ENCODE results near the gene PSMD13.

The PSMD13 gene

DNA sequence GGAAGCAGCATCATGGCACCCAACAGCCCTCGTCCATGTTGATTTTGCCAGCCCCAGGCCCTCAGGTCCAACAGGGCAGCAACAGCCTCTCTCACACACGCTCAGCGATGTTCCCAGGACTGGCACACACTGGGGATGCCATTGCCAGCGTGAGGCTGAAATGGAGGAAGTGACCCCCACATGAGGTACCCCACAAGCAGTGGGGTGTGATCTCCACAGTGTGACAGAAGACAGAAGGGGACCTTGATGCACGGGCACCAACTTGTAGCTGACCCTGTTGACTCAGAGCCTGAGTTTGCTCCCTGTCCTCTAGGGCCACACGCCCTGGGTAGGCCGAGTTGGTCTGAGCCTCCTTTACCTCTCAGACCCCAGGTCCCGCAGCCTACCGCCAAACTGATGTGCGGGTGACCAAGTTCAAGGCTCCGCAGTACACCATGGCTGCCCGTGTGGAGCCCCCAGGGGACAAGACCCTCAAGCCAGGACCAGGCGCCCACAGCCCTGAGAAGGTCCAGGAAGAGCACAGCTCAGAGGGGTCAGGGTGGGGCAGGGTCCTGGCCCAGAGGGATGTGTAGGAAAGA is 37.7 kb upstream of the PSMD13 start:
- ATAC-seq: peak; percentile 14; the same call in 2 of the 3 replicates
- TF ChIP-seq TOX (CRISPR knock-in tag; IDR thresholded peaks at IDR 0.05; ENCODE audit: borderline replicate concordance): no peak
- TF ChIP-seq SNAI2 (CRISPR knock-in tag; IDR thresholded peaks at IDR 0.05): no peak
- no peak for TF ChIP-seq ARNTL (CRISPR knock-in tag; IDR thresholded peaks at IDR 0.05; ENCODE audit: borderline replicate concordance, low read depth)
- TF ChIP-seq, protein P1, sequence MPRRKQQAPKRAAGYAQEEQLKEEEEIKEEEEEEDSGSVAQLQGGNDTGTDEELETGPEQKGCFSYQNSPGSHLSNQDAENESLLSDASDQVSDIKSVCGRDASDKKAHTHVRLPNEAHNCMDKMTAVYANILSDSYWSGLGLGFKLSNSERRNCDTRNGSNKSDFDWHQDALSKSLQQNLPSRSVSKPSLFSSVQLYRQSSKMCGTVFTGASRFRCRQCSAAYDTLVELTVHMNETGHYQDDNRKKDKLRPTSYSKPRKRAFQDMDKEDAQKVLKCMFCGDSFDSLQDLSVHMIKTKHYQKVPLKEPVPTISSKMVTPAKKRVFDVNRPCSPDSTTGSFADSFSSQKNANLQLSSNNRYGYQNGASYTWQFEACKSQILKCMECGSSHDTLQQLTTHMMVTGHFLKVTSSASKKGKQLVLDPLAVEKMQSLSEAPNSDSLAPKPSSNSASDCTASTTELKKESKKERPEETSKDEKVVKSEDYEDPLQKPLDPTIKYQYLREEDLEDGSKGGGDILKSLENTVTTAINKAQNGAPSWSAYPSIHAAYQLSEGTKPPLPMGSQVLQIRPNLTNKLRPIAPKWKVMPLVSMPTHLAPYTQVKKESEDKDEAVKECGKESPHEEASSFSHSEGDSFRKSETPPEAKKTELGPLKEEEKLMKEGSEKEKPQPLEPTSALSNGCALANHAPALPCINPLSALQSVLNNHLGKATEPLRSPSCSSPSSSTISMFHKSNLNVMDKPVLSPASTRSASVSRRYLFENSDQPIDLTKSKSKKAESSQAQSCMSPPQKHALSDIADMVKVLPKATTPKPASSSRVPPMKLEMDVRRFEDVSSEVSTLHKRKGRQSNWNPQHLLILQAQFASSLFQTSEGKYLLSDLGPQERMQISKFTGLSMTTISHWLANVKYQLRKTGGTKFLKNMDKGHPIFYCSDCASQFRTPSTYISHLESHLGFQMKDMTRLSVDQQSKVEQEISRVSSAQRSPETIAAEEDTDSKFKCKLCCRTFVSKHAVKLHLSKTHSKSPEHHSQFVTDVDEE (CRISPR knock-in tag; IDR thresholded peaks at IDR 0.05): no peak
- TF ChIP-seq ZC3H10 (CRISPR knock-in tag; IDR thresholded peaks at IDR 0.05): no peak
- TF ChIP-seq ESRRG (CRISPR knock-in tag; IDR thresholded peaks at IDR 0.05): no peak
- TF ChIP-seq CSDC2 (CRISPR knock-in tag; IDR thresholded peaks at IDR 0.05): no peak
- TF ChIP-seq, protein P2, sequence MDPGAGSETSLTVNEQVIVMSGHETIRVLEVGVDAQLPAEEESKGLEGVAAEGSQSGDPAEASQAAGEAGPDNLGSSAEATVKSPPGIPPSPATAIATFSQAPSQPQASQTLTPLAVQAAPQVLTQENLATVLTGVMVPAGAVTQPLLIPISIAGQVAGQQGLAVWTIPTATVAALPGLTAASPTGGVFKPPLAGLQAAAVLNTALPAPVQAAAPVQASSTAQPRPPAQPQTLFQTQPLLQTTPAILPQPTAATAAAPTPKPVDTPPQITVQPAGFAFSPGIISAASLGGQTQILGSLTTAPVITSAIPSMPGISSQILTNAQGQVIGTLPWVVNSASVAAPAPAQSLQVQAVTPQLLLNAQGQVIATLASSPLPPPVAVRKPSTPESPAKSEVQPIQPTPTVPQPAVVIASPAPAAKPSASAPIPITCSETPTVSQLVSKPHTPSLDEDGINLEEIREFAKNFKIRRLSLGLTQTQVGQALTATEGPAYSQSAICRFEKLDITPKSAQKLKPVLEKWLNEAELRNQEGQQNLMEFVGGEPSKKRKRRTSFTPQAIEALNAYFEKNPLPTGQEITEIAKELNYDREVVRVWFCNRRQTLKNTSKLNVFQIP (CRISPR knock-in tag; IDR thresholded peaks at IDR 0.05; ENCODE audit: borderline replicate concordance, low read depth): no peak
- TF ChIP-seq ZNF8 (CRISPR knock-in tag; IDR thresholded peaks at IDR 0.05): no peak
- TF ChIP-seq TCF4 (CRISPR knock-in tag; IDR thresholded peaks at IDR 0.05; ENCODE audit: borderline replicate concordance): no peak
- TF ChIP-seq, protein P3, sequence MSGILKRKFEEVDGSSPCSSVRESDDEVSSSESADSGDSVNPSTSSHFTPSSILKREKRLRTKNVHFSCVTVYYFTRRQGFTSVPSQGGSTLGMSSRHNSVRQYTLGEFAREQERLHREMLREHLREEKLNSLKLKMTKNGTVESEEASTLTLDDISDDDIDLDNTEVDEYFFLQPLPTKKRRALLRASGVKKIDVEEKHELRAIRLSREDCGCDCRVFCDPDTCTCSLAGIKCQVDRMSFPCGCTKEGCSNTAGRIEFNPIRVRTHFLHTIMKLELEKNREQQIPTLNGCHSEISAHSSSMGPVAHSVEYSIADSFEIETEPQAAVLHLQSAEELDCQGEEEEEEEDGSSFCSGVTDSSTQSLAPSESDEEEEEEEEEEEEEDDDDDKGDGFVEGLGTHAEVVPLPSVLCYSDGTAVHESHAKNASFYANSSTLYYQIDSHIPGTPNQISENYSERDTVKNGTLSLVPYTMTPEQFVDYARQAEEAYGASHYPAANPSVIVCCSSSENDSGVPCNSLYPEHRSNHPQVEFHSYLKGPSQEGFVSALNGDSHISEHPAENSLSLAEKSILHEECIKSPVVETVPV (CRISPR knock-in tag; IDR thresholded peaks at IDR 0.05): no peak

DNA sequence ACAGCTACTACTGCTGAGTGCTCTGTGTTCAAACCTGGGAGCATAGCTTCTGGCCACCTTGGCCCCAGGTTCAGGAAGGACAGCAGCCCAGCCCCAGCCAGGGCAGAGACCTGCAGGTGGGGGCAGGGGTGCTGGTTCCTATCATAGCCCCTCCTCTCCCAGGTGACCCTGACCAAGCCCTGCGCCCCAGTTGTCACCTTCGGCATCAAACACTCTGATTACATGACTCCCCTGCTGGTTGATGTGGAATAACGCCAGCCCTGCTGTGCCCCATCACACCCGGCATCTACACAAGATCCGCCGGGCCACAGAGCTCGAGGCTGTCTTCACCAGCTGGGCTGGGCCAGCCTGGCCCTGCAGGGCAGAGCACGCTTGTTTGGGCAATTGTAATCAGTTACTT is 37.0 kb upstream of the PSMD13 start:
- no peak for TF ChIP-seq CSDC2 (CRISPR knock-in tag; IDR thresholded peaks at IDR 0.05)
- peak; percentile 12; the same call in 2 of the 3 replicates for ATAC-seq

DNA sequence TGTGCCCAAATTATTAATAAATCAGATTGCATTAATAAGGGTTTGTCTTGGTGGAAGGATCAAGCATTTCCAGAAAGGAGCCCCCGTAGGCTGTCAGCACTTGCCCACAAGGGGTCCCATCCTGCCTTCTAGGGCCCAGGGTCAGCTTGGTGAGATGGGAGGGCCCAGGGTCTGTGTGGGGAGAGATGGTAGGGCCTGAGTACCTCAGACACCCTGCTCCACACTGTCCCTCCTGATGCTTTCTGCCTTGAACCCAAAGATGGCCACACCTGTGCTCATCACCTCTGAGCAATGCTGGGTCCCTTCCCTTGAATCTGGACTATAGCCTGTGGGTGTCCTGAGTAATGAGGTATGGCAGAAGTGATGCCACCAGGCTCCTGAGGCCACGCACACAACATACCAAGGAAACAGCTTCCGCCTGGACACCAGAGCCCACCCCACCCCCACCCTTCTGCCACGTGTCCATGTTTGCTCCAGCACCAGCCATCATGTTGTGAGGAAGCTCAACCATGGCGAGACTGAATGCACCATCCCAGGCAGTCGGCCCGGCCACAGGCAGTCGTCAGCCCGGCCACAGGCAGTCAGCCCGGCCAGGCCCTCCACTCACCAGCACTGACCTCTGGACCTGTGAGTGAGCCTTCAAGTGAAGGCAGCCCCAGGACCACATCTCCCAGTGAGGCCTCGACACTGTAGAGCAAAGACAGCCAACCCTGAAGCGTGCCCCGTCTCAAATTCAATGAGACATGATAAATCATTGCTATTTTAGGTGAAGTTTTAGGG is 36.4 kb upstream of the PSMD13 start:
- no peak for TF ChIP-seq BACH2 (CRISPR knock-in tag; IDR thresholded peaks at IDR 0.05; ENCODE audit: borderline replicate concordance)
- no peak for TF ChIP-seq SNAI2 (CRISPR knock-in tag; IDR thresholded peaks at IDR 0.05)
- TF ChIP-seq, protein P3 (CRISPR knock-in tag; IDR thresholded peaks at IDR 0.05): no peak
- no peak for ATAC-seq

DNA sequence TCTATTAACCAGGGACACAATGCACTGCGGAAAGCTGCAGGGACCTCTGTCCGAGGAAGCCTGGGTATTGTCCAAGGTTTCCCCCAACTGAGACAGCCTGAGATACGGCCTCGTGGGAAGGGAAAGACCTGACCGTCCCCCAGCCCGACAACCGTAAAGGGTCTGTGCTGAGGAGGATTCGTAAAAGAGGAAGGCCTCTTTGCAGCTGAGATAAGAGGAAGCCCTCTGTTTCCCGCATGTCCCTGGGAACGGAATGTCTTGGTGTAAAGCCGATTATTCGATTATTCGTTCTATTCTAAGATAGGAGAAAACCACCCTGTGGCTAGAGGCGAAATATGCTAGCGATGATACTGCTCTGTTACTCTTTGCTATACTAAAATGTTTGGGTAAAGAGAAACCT is 34.8 kb upstream of the PSMD13 start:
- TF ChIP-seq BACH2 (CRISPR knock-in tag; IDR thresholded peaks at IDR 0.05; ENCODE audit: borderline replicate concordance) (no peak), ZFP30 (CRISPR knock-in tag; IDR thresholded peaks at IDR 0.05) (no peak), CSDC2 (CRISPR knock-in tag; IDR thresholded peaks at IDR 0.05) (no peak)
- ATAC-seq: no peak

DNA sequence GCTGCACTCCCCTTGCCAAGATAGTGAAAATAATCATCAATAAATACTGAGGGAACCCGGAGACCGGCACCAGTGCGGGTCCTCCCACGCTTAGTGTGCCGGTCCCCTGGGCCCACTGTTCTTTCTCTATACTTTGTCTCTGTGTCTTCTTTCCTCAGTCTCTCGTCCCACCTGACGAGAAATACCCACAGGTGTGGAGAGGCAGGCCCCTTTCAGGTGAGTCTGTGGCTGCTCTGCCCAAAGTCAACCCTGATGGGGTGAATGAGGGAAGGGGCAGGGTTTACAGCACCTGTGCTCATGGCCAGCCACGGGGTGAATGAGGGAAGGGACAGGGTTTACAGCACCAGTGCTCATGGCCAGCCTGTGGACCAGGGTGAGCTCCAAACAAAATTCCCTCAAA is 34.3 kb upstream of the PSMD13 start:
- ATAC-seq: no peak

More for the DNA sequence above, 34.3 kb upstream of the PSMD13 start:
- TF ChIP-seq ISL1 (CRISPR knock-in tag; IDR thresholded peaks at IDR 0.05): no peak
- no peak for TF ChIP-seq SNAI2 (CRISPR knock-in tag; IDR thresholded peaks at IDR 0.05)
- no peak for TF ChIP-seq ZNF565 (CRISPR knock-in tag; conservative IDR thresholded peaks at IDR 0.05; ENCODE audit: low read depth)
- no peak for TF ChIP-seq ESRRG (CRISPR knock-in tag; IDR thresholded peaks at IDR 0.05)
- TF ChIP-seq BACH2 (CRISPR knock-in tag; IDR thresholded peaks at IDR 0.05; ENCODE audit: borderline replicate concordance): no peak
- no peak for TF ChIP-seq ZNF8 (CRISPR knock-in tag; IDR thresholded peaks at IDR 0.05)
- TF ChIP-seq, protein P4, sequence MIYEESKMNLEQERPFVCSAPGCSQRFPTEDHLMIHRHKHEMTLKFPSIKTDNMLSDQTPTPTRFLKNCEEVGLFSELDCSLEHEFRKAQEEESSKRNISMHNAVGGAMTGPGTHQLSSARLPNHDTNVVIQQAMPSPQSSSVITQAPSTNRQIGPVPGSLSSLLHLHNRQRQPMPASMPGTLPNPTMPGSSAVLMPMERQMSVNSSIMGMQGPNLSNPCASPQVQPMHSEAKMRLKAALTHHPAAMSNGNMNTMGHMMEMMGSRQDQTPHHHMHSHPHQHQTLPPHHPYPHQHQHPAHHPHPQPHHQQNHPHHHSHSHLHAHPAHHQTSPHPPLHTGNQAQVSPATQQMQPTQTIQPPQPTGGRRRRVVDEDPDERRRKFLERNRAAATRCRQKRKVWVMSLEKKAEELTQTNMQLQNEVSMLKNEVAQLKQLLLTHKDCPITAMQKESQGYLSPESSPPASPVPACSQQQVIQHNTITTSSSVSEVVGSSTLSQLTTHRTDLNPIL (CRISPR knock-in tag; IDR thresholded peaks at IDR 0.05; ENCODE audit: low read depth): no peak
- no peak for TF ChIP-seq PPARA (CRISPR knock-in tag; IDR thresholded peaks at IDR 0.05; ENCODE audit: borderline replicate concordance)
- TF ChIP-seq ZFP3 (CRISPR knock-in tag; IDR thresholded peaks at IDR 0.05): no peak
- TF ChIP-seq GLIS3 (CRISPR knock-in tag; IDR thresholded peaks at IDR 0.05): no peak
- TF ChIP-seq CSDC2 (CRISPR knock-in tag; IDR thresholded peaks at IDR 0.05): no peak
- TF ChIP-seq TCF4 (CRISPR knock-in tag; IDR thresholded peaks at IDR 0.05; ENCODE audit: borderline replicate concordance): no peak

Measured in SK-N-SH treated with all-trans-retinoic acid at 6 μM for 48 hours (cell line).